Tibial nerve (tissue), 4 donors: ENCODE data around the gene FAAP20. TPM values are rescaled to one million over a fixed set of nuclear protein-coding genes. Genes with fewer than 3 reads are reported as not detected.

ENCODE experiments used
- DNase-seq, 2 donors: peaks; one replicate each; pipeline ENCODE4 v3.0.0-alpha.2; 2019; ENCODE audit warnings: low spot score in 2 of 2
- H3K27ac ChIP-seq, 4 donors: fragments of 200-600 bp; sonication (generic) in 3 of 4; one replicate each; pipeline ENCODE4 v1.5.1; 2017 to 2019; ENCODE audit warnings: mild to moderate bottlenecking in 1 of 4
- H3K27me3 ChIP-seq, 2 donors: fragments of 200-600 bp; sonication (generic) in 1 of 2; one replicate each; pipeline versions ENCODE4 v1.5.1 to v1.6.0; 2017 to 2019
- H3K36me3 ChIP-seq, 3 donors: fragments of 200-600 bp; sonication (generic); one replicate each; pipeline ENCODE4 v1.5.1; 2018 to 2019
- H3K4me1 ChIP-seq, 4 donors: fragments of 200-600 bp; sonication (generic) in 3 of 4; one replicate each; pipeline ENCODE4 v1.5.1; 2017 to 2019
- H3K4me3 ChIP-seq, 4 donors: fragments of 200-600 bp; sonication (generic) in 3 of 4; one replicate each; pipeline ENCODE4 v1.5.1; 2017 to 2019; ENCODE audit warnings: mild to moderate bottlenecking in 1 of 4, moderate library complexity in 1 of 4
- H3K9me3 ChIP-seq, 4 donors: fragments of 200-600 bp; sonication (generic) in 3 of 4; one replicate each; pipeline ENCODE4 v1.5.1; 2017 to 2019
- CTCF ChIP-seq, 5 experiments: fragments of 200-600 bp in 3 of 5; fragments of 450-650 bp in 2 of 5; sonication (generic) in 3 of 5; IDR thresholded peaks; one replicate each; pipeline ENCODE4 v1.5.1; 2016 to 2019; ENCODE audit warnings: antibody characterized with exemption in 5 of 5, mild to moderate bottlenecking in 3 of 5, moderate library complexity in 2 of 5
- EP300 ChIP-seq, 2 donors: sonication (generic); formaldehyde crosslinking; IDR thresholded peaks; one replicate each; pipeline ENCODE4 v1.6.1; 2017; ENCODE audit warnings: antibody characterized with exemption in 2 of 2, mild to moderate bottlenecking in 1 of 2
- POLR2A ChIP-seq, 2 donors: fragments of 450-650 bp; IDR thresholded peaks; one replicate each; pipeline ENCODE4 v1.6.1; 2017; ENCODE audit warnings: antibody characterized with exemption in 2 of 2, mild to moderate bottlenecking in 2 of 2, moderate library complexity in 2 of 2
- WGBS, 2 donors: methylation state at CpG; one replicate each; pipeline ENCODE4 v1.1.5; 2018; 5-methylcytosine and 5-hydroxymethylcytosine counted together
- total RNA-seq, 4 donors: library from RNA; depleted of rRNA; stranded (reverse); fragments of >200 nt; gene quantifications; one replicate each; pipeline ENCODE4 v1.1.0, GENCODE V29; 2016

FAAP20 gene
- total RNA-seq, 4 donors from 2014 or later, result 32.8 to 60.9 (median 47.3) TPM

DNA sequence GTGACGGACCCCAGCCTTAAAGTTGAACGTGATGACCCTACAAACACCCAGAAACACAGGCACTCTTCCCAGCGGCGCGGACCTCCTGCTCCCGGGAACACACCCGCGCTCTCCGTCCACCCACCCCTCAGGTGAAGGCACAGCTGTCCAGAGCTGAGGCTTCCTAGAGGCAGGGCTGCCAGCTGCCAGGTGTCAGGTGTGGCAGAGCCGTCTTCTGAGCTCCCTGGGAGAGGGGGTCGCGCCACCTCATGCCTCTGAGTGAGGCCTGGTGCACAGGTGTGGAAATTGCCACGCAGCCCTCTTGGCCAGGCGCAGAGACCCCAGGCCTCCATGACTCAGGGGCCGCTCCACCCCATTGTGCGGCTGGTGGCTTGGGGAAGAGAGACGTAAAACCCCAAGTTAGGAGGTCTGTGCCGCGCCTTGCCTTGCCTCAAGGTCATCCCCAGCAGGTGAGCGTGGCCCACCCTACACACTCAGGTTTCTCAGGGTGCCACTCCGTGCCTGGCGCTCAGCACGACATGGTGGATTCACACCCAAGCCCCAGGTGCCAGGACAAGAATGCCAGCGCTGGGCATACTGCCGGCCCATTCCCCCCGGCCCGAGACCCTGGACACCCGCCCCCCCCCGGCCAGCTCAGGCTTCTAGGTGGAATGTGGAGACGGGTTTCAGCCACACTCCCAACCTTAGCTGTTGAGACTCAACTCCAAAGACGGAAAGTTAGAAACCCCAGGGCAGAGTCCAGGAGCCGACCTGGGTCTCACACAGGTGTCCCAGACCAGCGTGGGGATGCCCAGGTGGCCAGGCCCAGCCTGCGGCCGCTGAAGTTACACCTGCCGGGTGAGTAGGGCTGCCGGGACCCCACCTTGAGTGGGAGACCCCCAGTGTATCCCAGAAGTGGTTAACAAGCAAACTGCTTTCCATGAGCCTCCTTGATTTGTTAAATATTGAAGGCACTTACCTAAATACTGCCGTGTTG lies 8.4 kb downstream of the FAAP20 start:
- Histone ChIP-seq H3K27ac (no peak overlapping the region), H3K4me1 (peaks cover 0 to 21% (median 14%) of the 10 kb centered on the region in 4 donors), H3K4me3 (no peak overlapping the region), H3K9me3 (no peaks in the 10 kb centered on the region), H3K36me3 (peaks cover 0 to 39% (median 7%) of the 10 kb centered on the region in 3 donors), H3K27me3 (no peaks in the 10 kb centered on the region)
- DNase-seq, result no peak
- 89 to 90% methylated on average over 28 to 30 of the region's 38 CpGs for WGBS, 2 donors
- TF ChIP-seq POLR2A (IDR thresholded peaks at IDR 0.05) (no peak), CTCF (IDR thresholded peaks at IDR 0.05) (no peak), EP300 (IDR thresholded peaks at IDR 0.05) (no peak)

GRCh38 chr1:2184934-2185333 lies 9.6 kb downstream of the FAAP20 start:
- no peaks in the 10 kb centered on the region for H3K27me3 ChIP-seq
- no peak for DNase-seq
- no peaks in the 10 kb centered on the region for H3K9me3 ChIP-seq
- H3K36me3 ChIP-seq, result peaks cover 0 to 39% (median 7%) of the 10 kb centered on the region in 3 donors
- WGBS, 2 donors, result 89 to 92% methylated on average over 31 to 33 of the region's 33 CpGs
- H3K4me3 ChIP-seq, result no peak overlapping the region
- H3K4me1 ChIP-seq, result peaks cover 0 to 9% (median 2%) of the 10 kb centered on the region in 4 donors
- no peak overlapping the region for H3K27ac ChIP-seq
- TF ChIP-seq EP300 (IDR thresholded peaks at IDR 0.05) (no peak), CTCF (IDR thresholded peaks at IDR 0.05) (no peak), POLR2A (IDR thresholded peaks at IDR 0.05) (no peak)

GRCh38 chr1:2184531-2184930 lies 10.0 kb downstream of the FAAP20 start:
- 84 to 88% methylated on average over 18 of the region's 18 CpGs for WGBS, 2 donors

DNA sequence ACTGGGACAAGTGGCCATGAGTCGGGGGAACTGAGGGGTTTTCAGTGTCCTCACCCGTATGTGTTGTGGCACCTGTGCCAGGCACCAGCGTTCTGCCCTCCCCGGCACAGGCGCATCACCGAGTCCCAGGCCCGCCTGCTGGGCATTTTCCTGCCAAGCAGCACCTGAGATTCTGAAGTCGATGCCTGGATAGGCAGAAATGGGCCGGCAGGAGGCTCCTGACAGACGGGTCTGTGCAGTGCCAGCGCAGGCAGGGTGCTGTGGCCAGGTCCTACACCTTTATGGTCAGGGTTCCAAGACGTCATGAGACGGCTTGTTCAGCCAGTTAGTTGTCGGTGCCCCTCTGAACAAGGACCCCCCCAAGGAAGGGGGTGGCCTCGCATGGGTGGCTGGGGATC lies 10.6 kb downstream of the FAAP20 start:
- TF ChIP-seq EP300 (IDR thresholded peaks at IDR 0.05) (no peak), CTCF (IDR thresholded peaks at IDR 0.05) (no peak), POLR2A (IDR thresholded peaks at IDR 0.05) (no peak)
- no peak for DNase-seq
- Histone ChIP-seq H3K4me1 (peaks cover 0 to 1% (median 0%) of the 10 kb centered on the region in 4 donors), H3K27me3 (no peaks in the 10 kb centered on the region), H3K4me3 (no peak overlapping the region), H3K36me3 (peaks cover 0 to 39% (median 7%) of the 10 kb centered on the region in 3 donors), H3K27ac (no peak overlapping the region), H3K9me3 (no peaks in the 10 kb centered on the region)
- 92 to 94% methylated on average over 14 to 15 of the region's 15 CpGs for WGBS, 2 donors

More at GRCh38 chr1:2184531-2184930, 10.0 kb downstream of the FAAP20 start:
- H3K4me3 ChIP-seq, result no peak overlapping the region
- peaks cover 0 to 39% (median 7%) of the 10 kb centered on the region in 3 donors for H3K36me3 ChIP-seq
- H3K4me1 ChIP-seq, result peaks cover 0 to 5% (median 0%) of the 10 kb centered on the region in 4 donors
- DNase-seq, result no peak
- no peaks in the 10 kb centered on the region for H3K9me3 ChIP-seq
- no peaks in the 10 kb centered on the region for H3K27me3 ChIP-seq
- H3K27ac ChIP-seq, result no peak overlapping the region
- TF ChIP-seq EP300 (IDR thresholded peaks at IDR 0.05) (no peak), POLR2A (IDR thresholded peaks at IDR 0.05) (no peak), CTCF (IDR thresholded peaks at IDR 0.05) (no peak)

- no peak for TF ChIP-seq POLR2A (IDR thresholded peaks at IDR 0.05)
- TF ChIP-seq CTCF (IDR thresholded peaks at IDR 0.05), result no peak
- no peak for TF ChIP-seq EP300 (IDR thresholded peaks at IDR 0.05)
- H3K4me3 ChIP-seq, result no peak overlapping the region
- WGBS, 2 donors, result 88 to 95% methylated on average over 9 to 12 of the region's 13 CpGs
Observed at GRCh38 chr1:2182376-2182775, 12.2 kb downstream of the FAAP20 start.

More at GRCh38 chr1:2182376-2182775, 12.2 kb downstream of the FAAP20 start:
- no peaks in the 10 kb centered on the region for H3K4me1 ChIP-seq
- peaks cover 0 to 39% (median 7%) of the 10 kb centered on the region in 3 donors for H3K36me3 ChIP-seq
- DNase-seq, result no peak
- no peak overlapping the region for H3K27ac ChIP-seq
- no peaks in the 10 kb centered on the region for H3K27me3 ChIP-seq
- no peaks in the 10 kb centered on the region for H3K9me3 ChIP-seq
